ENCODE results near the gene ZFYVE28. TPM values are rescaled to one million over a fixed set of nuclear protein-coding genes. Genes with fewer than 3 reads are reported as not detected.

ZFYVE28 gene
- total and polyA plus RNA-seq, 4 donors = 7.0 to 25.9 (median 12.5) TPM

- Histone ChIP-seq H3K4me1 (ENCODE audit: control insufficient read depth in 1 of 2, insufficient read depth in 2 of 2, low read length in 2 of 2) (no peaks in the 10 kb centered on the region), H3K4me3 (ENCODE audit: low read length in 2 of 2) (no peak overlapping the region), H3K9me3 (ENCODE audit: control insufficient read depth, low read length) (no peaks in the 10 kb centered on the region), H3K27ac (ENCODE audit: low read depth in 1 of 2, low read length in 2 of 2) (no peak overlapping the region), H3K36me3 (ENCODE audit: control insufficient read depth in 1 of 2, insufficient read depth in 2 of 2, low read length in 1 of 2) (no peaks in the 10 kb centered on the region), H3K27me3 (ENCODE audit: control insufficient read depth in 1 of 2, insufficient read depth in 2 of 2, low read length in 1 of 2) (no peaks in the 10 kb centered on the region)
- DNase-seq (peak in 1 of 2 donors; percentile 54), ATAC-seq (ENCODE audit: low FRiP score) (no peak)
- WGBS, 2 donors = 87 to 90% methylated on average over 7 of the region's 7 CpGs
- intact Hi-C loops (cut with DNase I) = no loop called here
Measured at GRCh38 chr4:2448589-2448988, 30.1 kb upstream of the ZFYVE28 start.

- DNase-seq (no peak), ATAC-seq (ENCODE audit: low FRiP score) (no peak)
- 86 to 89% methylated on average over 3 of the region's 3 CpGs for WGBS, 2 donors
- Histone ChIP-seq H3K4me1 (ENCODE audit: control insufficient read depth in 1 of 2, insufficient read depth in 2 of 2, low read length in 2 of 2) (no peaks in the 10 kb centered on the region), H3K27me3 (ENCODE audit: control insufficient read depth in 1 of 2, insufficient read depth in 2 of 2, low read length in 1 of 2) (no peaks in the 10 kb centered on the region), H3K36me3 (ENCODE audit: control insufficient read depth in 1 of 2, insufficient read depth in 2 of 2, low read length in 1 of 2) (no peaks in the 10 kb centered on the region), H3K4me3 (ENCODE audit: low read length in 2 of 2) (no peak overlapping the region), H3K9me3 (ENCODE audit: control insufficient read depth, low read length) (no peaks in the 10 kb centered on the region), H3K27ac (ENCODE audit: low read depth in 1 of 2, low read length in 2 of 2) (no peak overlapping the region)
- intact Hi-C loops (cut with DNase I) = no loop called here
Measured at GRCh38 chr4:2446656-2447564, 28.5 kb upstream of the ZFYVE28 start.

GRCh38 chr4:2445571-2445970, 27.1 kb upstream of the ZFYVE28 start:
- Histone ChIP-seq H3K27me3 (ENCODE audit: control insufficient read depth in 1 of 2, insufficient read depth in 2 of 2, low read length in 1 of 2) (no peaks in the 10 kb centered on the region), H3K9me3 (ENCODE audit: control insufficient read depth, low read length) (no peaks in the 10 kb centered on the region), H3K4me3 (ENCODE audit: low read length in 2 of 2) (no peak overlapping the region), H3K4me1 (ENCODE audit: control insufficient read depth in 1 of 2, insufficient read depth in 2 of 2, low read length in 2 of 2) (no peaks in the 10 kb centered on the region), H3K36me3 (ENCODE audit: control insufficient read depth in 1 of 2, insufficient read depth in 2 of 2, low read length in 1 of 2) (no peaks in the 10 kb centered on the region), H3K27ac (ENCODE audit: low read depth in 1 of 2, low read length in 2 of 2) (no peak overlapping the region)
- WGBS, 2 donors = 88 to 91% methylated on average over 6 of the region's 6 CpGs
- ATAC-seq (ENCODE audit: low FRiP score) (no peak), DNase-seq (peak in 1 of 2 donors; percentile 3)
- intact Hi-C loops (cut with DNase I) = no loop called here

- WGBS, 2 donors = 93 to 96% methylated on average over 9 of the region's 9 CpGs
- Histone ChIP-seq H3K9me3 (ENCODE audit: control insufficient read depth, low read length) (no peaks in the 10 kb centered on the region), H3K36me3 (ENCODE audit: control insufficient read depth in 1 of 2, insufficient read depth in 2 of 2, low read length in 1 of 2) (no peaks in the 10 kb centered on the region), H3K27me3 (ENCODE audit: control insufficient read depth in 1 of 2, insufficient read depth in 2 of 2, low read length in 1 of 2) (no peaks in the 10 kb centered on the region), H3K27ac (ENCODE audit: low read depth in 1 of 2, low read length in 2 of 2) (no peak overlapping the region), H3K4me3 (ENCODE audit: low read length in 2 of 2) (no peak overlapping the region), H3K4me1 (ENCODE audit: control insufficient read depth in 1 of 2, insufficient read depth in 2 of 2, low read length in 2 of 2) (no peaks in the 10 kb centered on the region)
- ATAC-seq (ENCODE audit: low FRiP score) = no peak
- peak in 1 of 2 donors; percentile 58 for DNase-seq
- intact Hi-C loops (cut with DNase I) = no loop called here
Measured at GRCh38 chr4:2445130-2445529, 26.7 kb upstream of the ZFYVE28 start.

- ATAC-seq (ENCODE audit: low FRiP score) = no peak
- no peak overlapping the region for H3K27ac ChIP-seq (ENCODE audit: low read depth in 1 of 2, low read length in 2 of 2)
- intact Hi-C loops (cut with DNase I) = no loop called here
- no peak for DNase-seq
- 92 to 95% methylated on average over 7 of the region's 7 CpGs for WGBS, 2 donors
- no peaks in the 10 kb centered on the region for H3K36me3 ChIP-seq (ENCODE audit: control insufficient read depth in 1 of 2, insufficient read depth in 2 of 2, low read length in 1 of 2)
- H3K4me3 ChIP-seq (ENCODE audit: low read length in 2 of 2) = no peak overlapping the region
- no peaks in the 10 kb centered on the region for H3K27me3 ChIP-seq (ENCODE audit: control insufficient read depth in 1 of 2, insufficient read depth in 2 of 2, low read length in 1 of 2)
- no peaks in the 10 kb centered on the region for H3K4me1 ChIP-seq (ENCODE audit: control insufficient read depth in 1 of 2, insufficient read depth in 2 of 2, low read length in 2 of 2)
- no peaks in the 10 kb centered on the region for H3K9me3 ChIP-seq (ENCODE audit: control insufficient read depth, low read length)
Measured at GRCh38 chr4:2443956-2444740, 25.7 kb upstream of the ZFYVE28 start.

GRCh38 chr4:2443061-2443730, 24.8 kb upstream of the ZFYVE28 start:
- H3K27me3 ChIP-seq (ENCODE audit: control insufficient read depth in 1 of 2, insufficient read depth in 2 of 2, low read length in 1 of 2) = no peaks in the 10 kb centered on the region
- H3K4me1 ChIP-seq (ENCODE audit: control insufficient read depth in 1 of 2, insufficient read depth in 2 of 2, low read length in 2 of 2) = no peaks in the 10 kb centered on the region
- no peaks in the 10 kb centered on the region for H3K9me3 ChIP-seq (ENCODE audit: control insufficient read depth, low read length)
- no peaks in the 10 kb centered on the region for H3K36me3 ChIP-seq (ENCODE audit: control insufficient read depth in 1 of 2, insufficient read depth in 2 of 2, low read length in 1 of 2)
- intact Hi-C loops (cut with DNase I) = no loop called here
- WGBS, 2 donors = 82 to 93% methylated on average over 20 of the region's 20 CpGs
- DNase-seq = no peak
- H3K4me3 ChIP-seq (ENCODE audit: low read length in 2 of 2) = no peak overlapping the region
- no peak for ATAC-seq (ENCODE audit: low FRiP score)
- no peak overlapping the region for H3K27ac ChIP-seq (ENCODE audit: low read depth in 1 of 2, low read length in 2 of 2)

- H3K36me3 ChIP-seq (ENCODE audit: control insufficient read depth in 1 of 2, insufficient read depth in 2 of 2, low read length in 1 of 2) = no peaks in the 10 kb centered on the region
Measured at GRCh38 chr4:2442175-2442993, 23.9 kb upstream of the ZFYVE28 start.

More at GRCh38 chr4:2442175-2442993, 23.9 kb upstream of the ZFYVE28 start:
- intact Hi-C loops (cut with DNase I) = no loop called here
- no peak for ATAC-seq (ENCODE audit: low FRiP score)
- no peak for DNase-seq
- 79 to 80% methylated on average over 19 to 20 of the region's 20 CpGs for WGBS, 2 donors
- Histone ChIP-seq H3K27ac (ENCODE audit: low read depth in 1 of 2, low read length in 2 of 2) (no peak overlapping the region), H3K27me3 (ENCODE audit: control insufficient read depth in 1 of 2, insufficient read depth in 2 of 2, low read length in 1 of 2) (no peaks in the 10 kb centered on the region), H3K4me1 (ENCODE audit: control insufficient read depth in 1 of 2, insufficient read depth in 2 of 2, low read length in 2 of 2) (no peaks in the 10 kb centered on the region), H3K9me3 (ENCODE audit: control insufficient read depth, low read length) (no peaks in the 10 kb centered on the region), H3K4me3 (ENCODE audit: low read length in 2 of 2) (no peak overlapping the region)
